ENCODE measurements around the gene CLEC20A.

DNA sequence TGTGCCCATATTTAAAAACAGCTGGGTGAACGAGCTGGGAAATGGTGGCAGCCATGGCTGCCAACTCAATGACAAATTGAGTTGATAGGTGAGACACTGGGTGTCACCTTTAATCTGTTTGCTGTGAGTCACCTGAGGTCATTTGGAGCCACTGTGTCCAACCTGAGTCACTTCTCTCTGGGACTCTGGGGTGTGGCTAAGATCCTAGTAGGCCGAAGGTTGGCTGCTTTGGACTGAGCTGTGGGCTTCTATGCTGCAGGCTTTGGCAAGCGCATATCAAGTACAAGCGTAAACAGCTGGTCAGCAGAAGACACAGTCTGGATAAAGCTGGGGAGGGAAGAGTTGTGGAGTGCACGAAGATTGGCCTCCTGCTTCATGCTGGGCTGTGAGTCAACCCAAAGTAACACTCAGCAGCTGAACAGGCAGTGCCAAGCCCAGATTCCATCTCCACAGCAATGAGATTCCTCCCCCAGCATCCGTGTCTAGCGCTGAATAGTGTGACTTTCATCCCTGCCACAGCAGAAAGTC, 40.1 kb upstream of the CLEC20A start:
- no peak for TF ChIP-seq POLR2A (IDR thresholded peaks at IDR 0.05; ENCODE audit: low read length)
- TF ChIP-seq GATA1 (IDR thresholded peaks at IDR 0.05; ENCODE audit: low read depth, low read length): no peak
